ENCODE measurements around the gene AJM1. TPM values are rescaled to one million over a fixed set of nuclear protein-coding genes. Genes with fewer than 3 reads are reported as not detected.

Gene AJM1
- total RNA-seq, 4 donors from 2014 or later: 0.83 to 4.7 (median 2.3) TPM

DNA sequence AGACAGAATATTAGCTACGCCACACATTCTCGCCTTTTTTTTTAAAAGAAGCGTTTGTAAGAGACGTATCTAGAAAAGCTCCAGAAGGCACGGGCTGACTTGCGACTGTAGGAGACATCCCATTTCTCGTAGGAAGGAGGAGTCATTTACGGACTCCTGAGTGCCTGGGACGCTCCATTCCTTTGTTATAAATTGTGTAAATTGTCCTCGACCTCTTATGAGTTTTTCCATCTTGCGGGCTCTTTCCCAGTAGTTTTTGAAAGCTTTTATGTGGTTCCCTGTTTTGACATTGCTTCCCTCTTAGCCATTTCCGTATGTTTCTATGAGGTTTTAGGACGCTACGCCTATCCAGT, 33.5 kb upstream of the AJM1 start:
- Histone ChIP-seq H3K27me3 (no peaks in the 10 kb centered on the region), H3K27ac (peak overlapping the region in 1 of 3 donors; percentile 58), H3K9me3 (no peaks in the 10 kb centered on the region), H3K4me3 (replicated peaks in 1 of 3) (peak overlapping the region; percentile 16 to 99 (median 92)), H3K36me3 (no peaks in the 10 kb centered on the region), H3K4me1 (peaks cover 23 to 33% of the 10 kb centered on the region in 2 donors)
- intact Hi-C loops (cut with DNase I): loop anchor here (5.0 kb wide), 1 partner anchor 139 kb away; the partner anchor contains the start of gene C8G
- DNase-seq: no peak
- TF ChIP-seq, protein P1, sequence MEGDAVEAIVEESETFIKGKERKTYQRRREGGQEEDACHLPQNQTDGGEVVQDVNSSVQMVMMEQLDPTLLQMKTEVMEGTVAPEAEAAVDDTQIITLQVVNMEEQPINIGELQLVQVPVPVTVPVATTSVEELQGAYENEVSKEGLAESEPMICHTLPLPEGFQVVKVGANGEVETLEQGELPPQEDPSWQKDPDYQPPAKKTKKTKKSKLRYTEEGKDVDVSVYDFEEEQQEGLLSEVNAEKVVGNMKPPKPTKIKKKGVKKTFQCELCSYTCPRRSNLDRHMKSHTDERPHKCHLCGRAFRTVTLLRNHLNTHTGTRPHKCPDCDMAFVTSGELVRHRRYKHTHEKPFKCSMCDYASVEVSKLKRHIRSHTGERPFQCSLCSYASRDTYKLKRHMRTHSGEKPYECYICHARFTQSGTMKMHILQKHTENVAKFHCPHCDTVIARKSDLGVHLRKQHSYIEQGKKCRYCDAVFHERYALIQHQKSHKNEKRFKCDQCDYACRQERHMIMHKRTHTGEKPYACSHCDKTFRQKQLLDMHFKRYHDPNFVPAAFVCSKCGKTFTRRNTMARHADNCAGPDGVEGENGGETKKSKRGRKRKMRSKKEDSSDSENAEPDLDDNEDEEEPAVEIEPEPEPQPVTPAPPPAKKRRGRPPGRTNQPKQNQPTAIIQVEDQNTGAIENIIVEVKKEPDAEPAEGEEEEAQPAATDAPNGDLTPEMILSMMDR (IDR thresholded peaks at IDR 0.05): no peak
- TF ChIP-seq POLR2A (IDR thresholded peaks at IDR 0.05): no peak
- 9 to 11% methylated on average over 14 of the region's 14 CpGs for WGBS, 2 donors

DNA sequence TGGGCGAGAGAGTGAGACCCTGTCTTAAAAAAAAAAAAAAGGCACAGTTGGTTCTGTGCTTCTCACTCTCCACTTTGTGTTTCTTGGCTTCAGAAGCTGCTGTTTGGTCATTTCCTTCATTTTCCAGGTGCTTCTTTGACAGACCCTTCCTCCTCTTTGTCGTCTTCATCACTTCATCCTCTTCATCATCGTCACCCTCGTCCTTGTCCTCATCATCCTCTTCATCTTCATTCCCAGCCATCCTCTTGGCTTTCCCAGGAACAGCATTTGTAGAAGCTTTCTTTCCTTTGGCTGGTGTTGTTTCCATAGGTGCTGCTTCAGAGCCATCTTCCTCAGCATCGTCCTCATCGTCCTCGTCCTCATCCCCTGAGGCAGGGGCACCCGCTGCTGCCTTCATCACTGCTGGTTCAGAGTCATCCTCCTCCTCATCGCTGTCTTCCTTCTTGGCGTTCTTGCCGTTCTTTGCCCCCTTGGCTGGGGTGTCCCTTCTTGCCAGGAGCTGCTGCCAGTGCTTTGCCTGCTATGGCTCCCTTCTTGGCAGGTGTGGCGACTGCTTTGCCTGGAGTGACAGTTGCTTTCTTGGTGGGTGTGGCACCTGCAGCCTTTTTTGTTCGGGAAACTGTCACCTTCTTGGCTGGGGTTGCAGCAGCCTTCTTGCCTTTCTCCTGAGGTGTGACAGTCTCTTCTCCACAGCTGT, 27.4 kb upstream of the AJM1 start:
- H3K4me3 ChIP-seq (replicated peaks in 1 of 3): no peak overlapping the region
- no peaks in the 10 kb centered on the region for H3K9me3 ChIP-seq
- no peak overlapping the region for H3K27ac ChIP-seq
- peaks cover under 1 to 10% of the 10 kb centered on the region in 2 donors for H3K4me1 ChIP-seq
- DNase-seq: no peak
- no peaks in the 10 kb centered on the region for H3K36me3 ChIP-seq
- intact Hi-C loops (cut with DNase I): no loop called here
- no peaks in the 10 kb centered on the region for H3K27me3 ChIP-seq
- WGBS, 2 donors: 96% methylated on average over 13 of the region's 13 CpGs
- TF ChIP-seq, protein P1 (IDR thresholded peaks at IDR 0.05): no peak
- no peak for TF ChIP-seq POLR2A (IDR thresholded peaks at IDR 0.05)

DNA sequence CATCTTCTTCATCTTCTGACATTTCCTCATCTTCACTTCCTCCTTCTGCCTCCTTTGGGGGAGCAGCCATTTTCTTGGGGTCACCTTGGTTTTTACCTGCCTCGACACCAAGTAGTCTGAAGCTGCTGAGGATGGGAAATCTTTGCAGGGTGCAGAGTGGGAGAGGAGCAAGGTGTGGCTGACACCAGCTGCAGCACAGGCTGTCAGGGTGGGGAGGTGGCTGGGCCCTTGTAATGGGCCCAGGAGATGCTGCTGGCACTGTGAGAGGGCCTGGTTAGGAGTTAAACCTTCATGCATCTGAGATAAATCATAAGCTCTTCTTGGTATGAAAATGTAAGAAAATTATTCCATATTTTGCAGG, 26.9 kb upstream of the AJM1 start:
- no peaks in the 10 kb centered on the region for H3K9me3 ChIP-seq
- 0% methylated on average over 1 of the region's 1 CpG for whole genome bisulfite sequencing, 2 donors
- H3K4me1 ChIP-seq: peaks cover 0 to 4% of the 10 kb centered on the region in 2 donors
- intact Hi-C loops (cut with DNase I): no loop called here
- no peak for DNase-seq
- H3K27ac ChIP-seq: no peak overlapping the region
- no peaks in the 10 kb centered on the region for H3K27me3 ChIP-seq
- H3K4me3 ChIP-seq (replicated peaks in 1 of 3): no peak overlapping the region
- no peaks in the 10 kb centered on the region for H3K36me3 ChIP-seq
- no peak for TF ChIP-seq POLR2A (IDR thresholded peaks at IDR 0.05)
- TF ChIP-seq, protein P1 (IDR thresholded peaks at IDR 0.05): no peak

DNA sequence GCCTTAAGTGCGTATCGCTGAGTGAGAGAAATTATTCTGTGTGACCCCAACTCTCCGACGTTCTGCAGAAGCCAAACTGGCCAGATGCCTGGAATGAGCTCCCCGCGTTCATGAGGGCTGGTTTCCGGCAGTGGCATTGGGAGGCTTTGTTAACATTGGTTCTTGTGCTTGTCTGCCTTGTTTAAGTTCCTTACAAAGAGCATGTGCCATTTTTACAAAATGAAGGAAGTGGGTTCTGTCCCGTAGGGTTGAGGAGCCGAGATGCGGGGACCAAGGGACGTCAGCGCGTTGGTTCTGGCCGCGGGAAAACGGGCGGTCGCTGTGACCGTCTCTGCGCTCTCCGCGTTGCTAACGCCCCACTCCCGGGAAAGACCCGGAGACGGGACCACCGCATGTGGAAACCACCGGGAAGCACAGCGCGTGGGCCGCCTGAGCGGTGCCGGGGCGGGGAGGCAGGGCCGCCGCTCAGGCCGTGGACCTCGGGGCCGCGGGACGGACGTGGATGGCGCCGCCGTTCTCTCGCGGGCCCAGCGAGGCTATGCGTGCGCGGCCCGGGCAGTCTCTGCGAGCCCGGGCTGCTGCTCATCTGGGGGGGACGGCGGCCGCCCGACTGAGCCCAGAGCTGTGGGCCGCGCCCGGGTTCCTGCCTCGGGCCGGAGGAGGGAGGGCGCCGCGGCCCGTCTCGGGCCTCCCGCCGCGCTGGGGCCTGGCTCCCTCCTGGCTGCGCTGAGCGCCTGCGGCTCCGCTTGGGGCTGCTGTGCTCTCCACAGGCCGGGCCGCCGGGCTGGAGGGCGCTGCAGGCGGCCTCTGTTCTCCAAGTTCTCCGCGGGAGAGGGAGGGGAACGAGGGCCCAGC, 21.1 kb upstream of the AJM1 start:
- H3K27ac ChIP-seq: no peak overlapping the region
- intact Hi-C loops (cut with DNase I): no loop called here
- H3K27me3 ChIP-seq: no peaks in the 10 kb centered on the region
- H3K36me3 ChIP-seq: peaks cover 10 to 22% of the 10 kb centered on the region in 2 donors
- H3K9me3 ChIP-seq: no peaks in the 10 kb centered on the region
- 49 to 69% methylated on average over 7 to 34 of the region's 83 CpGs for WGBS, 2 donors
- TF ChIP-seq, protein P1 (IDR thresholded peaks at IDR 0.05): no peak
- no peak for TF ChIP-seq POLR2A (IDR thresholded peaks at IDR 0.05)
- no peak overlapping the region for H3K4me3 ChIP-seq (replicated peaks in 1 of 3)
- DNase-seq: no peak
- H3K4me1 ChIP-seq: no peaks in the 10 kb centered on the region

Measured in thyroid gland (tissue), 4 donors.